AG04450 (cell line): ENCODE measurements around the gene SRD5A3. TPM values are rescaled to one million over a fixed set of nuclear protein-coding genes. Genes with fewer than 3 reads are reported as not detected.

Experiments used
- CTCF ChIA-PET: fragments of 300-600, 350-600 bp; formaldehyde crosslinking; extraction: SDS; loops from one replicate; lab custom pipeline; 2022; ENCODE audit warnings: antibody characterized with exemption, inconsistent platforms; lab: Charles Lee
- POLR2A ChIA-PET: fragments of 350-600 bp; formaldehyde crosslinking; extraction: SDS; loops from one replicate; lab custom pipeline; 2021; ENCODE audit warnings: antibody characterized with exemption, inconsistent platforms; lab: Yijun Ruan, JAX
- DNase-seq: peaks from one replicate; pipeline ENCODE4 v3.0.0-alpha.2; 2011; ENCODE audit warnings: low read depth, low spot score
- H3K27ac ChIP-seq: one replicate; pipeline ENCODE4 v1.5.1; 2012; ENCODE audit warnings: low read depth, low read length, control low read depth
- H3K27me3 ChIP-seq: one replicate; pipeline ENCODE4 v1.6.0; 2012; ENCODE audit warnings: low read length; ENCODE audit not compliant: control insufficient read depth, insufficient read depth
- H3K4me3 ChIP-seq: 2 replicates; pipeline ENCODE4 v1.5.1; 2011; ENCODE audit warnings: mild to moderate bottlenecking, low read depth, low read length, control low read depth
- H3K9me3 ChIP-seq: 2 replicates; pipeline ENCODE4 v1.5.1; 2012; ENCODE audit warnings: low read length; ENCODE audit not compliant: control insufficient read depth, insufficient read depth
- CTCF ChIP-seq: IDR thresholded peaks from 2 replicates; pipeline ENCODE4 v1.5.1; 2011; ENCODE audit warnings: low read depth, low read length, control low read depth, inconsistent platforms
- polyA plus RNA-seq: library from polyadenylated mRNA; depleted of rRNA; stranded (reverse); fragments of >200 nt; gene quantifications from 2 replicates; pipeline ENCODE4 v1.2.3, GENCODE V29; 2011

Gene SRD5A3
- polyA plus RNA-seq, 1 experiment: 15.8 TPM

GRCh38 chr4:55386073-55386472 lies 40.0 kb downstream of the SRD5A3 start:
- Histone ChIP-seq H3K27me3 (no peaks in the 10 kb centered on the region), H3K9me3 (no peaks in the 10 kb centered on the region), H3K4me3 (no peak overlapping the region), H3K27ac (no peak overlapping the region)
- ChIA-PET CTCF (interaction anchor here (0.7 to 1.8 kb wide), 3 partner anchors 9 to 160 kb away, joined by 3 to 7 read pairs (median 5); partner anchors contain the start of gene SRD5A3), POLR2A (interaction anchor here (0.5 to 1.0 kb wide), 3 partner anchors 9 to 46 kb away, joined by 3 to 4 read pairs (median 3); partner anchors contain the start of gene TMEM165)
- TF ChIP-seq CTCF: no peak
- no peak for DNase-seq

GRCh38 chr4:55386840-55387239 lies 40.8 kb downstream of the SRD5A3 start:
- H3K27me3 ChIP-seq: no peaks in the 10 kb centered on the region
- no peak for TF ChIP-seq CTCF
- POLR2A ChIA-PET: no interaction called here
- no peaks in the 10 kb centered on the region for H3K9me3 ChIP-seq
- H3K27ac ChIP-seq: no peak overlapping the region
- CTCF ChIA-PET: interaction anchor here (0.7 to 1.8 kb wide), 3 partner anchors 8 to 159 kb away, joined by 3 to 7 read pairs (median 5); partner anchors contain the start of gene SRD5A3
- H3K4me3 ChIP-seq: no peak overlapping the region
- no peak for DNase-seq

- peak overlapping the region; percentile 52 for H3K27ac ChIP-seq
- no peaks in the 10 kb centered on the region for H3K9me3 ChIP-seq
- ChIA-PET POLR2A (no interaction called here), CTCF (interaction anchor here (1.3 to 3.4 kb wide), 3 partner anchors 16 to 72 kb away, joined by 3 to 40 read pairs (median 7); partner anchors contain the start of gene SRD5A3)
- H3K27me3 ChIP-seq: no peaks in the 10 kb centered on the region
- no peak for TF ChIP-seq CTCF
- H3K4me3 ChIP-seq: no peak overlapping the region
- peak; percentile 46 for DNase-seq
Observed at GRCh38 chr4:55393461-55394320, 47.6 kb downstream of the SRD5A3 start.

- ChIA-PET CTCF (interaction anchor here (0.6 to 3.4 kb wide), 8 partner anchors 9 to 424 kb away, joined by 3 to 40 read pairs (median 4); partner anchors contain the start of gene SRD5A3), POLR2A (interaction anchor here (0.9 to 2.7 kb wide), 10 partner anchors 9 to 152 kb away, joined by 3 to 11 read pairs (median 4); partner anchors contain the start of gene SRD5A3)
- H3K9me3 ChIP-seq: no peaks in the 10 kb centered on the region
- peak; percentile 19 for TF ChIP-seq CTCF
- no peaks in the 10 kb centered on the region for H3K27me3 ChIP-seq
- peak overlapping the region; percentile 79 for H3K4me3 ChIP-seq
- peak overlapping the region; percentile 93 for H3K27ac ChIP-seq
- DNase-seq: no peak
Observed at GRCh38 chr4:55395218-55395528, 49.1 kb downstream of the SRD5A3 start.
